Heart left ventricle (tissue), 13 donors: ENCODE data around the gene NCOA1.

ENCODE experiments used
- POLR2A ChIP-seq, 2 donors: fragments of 450-650 bp; IDR thresholded peaks; one replicate each; pipeline ENCODE4 v1.6.1; 2017; ENCODE audit warnings: antibody characterized with exemption in 2 of 2, mild to moderate bottlenecking in 2 of 2, moderate library complexity in 2 of 2
- TF ChIP-seq, protein P1 (sequence below), 12 donors: fragments of 200-600 bp; sonication (generic) in 4 of 12; IDR thresholded peaks; one replicate each; pipeline versions ENCODE4 v1.5.0 to v1.8.0; 2018 to 2022; ENCODE audit warnings: antibody characterized with exemption in 12 of 12, mild to moderate bottlenecking in 5 of 12
- donor health status: ischemic (EF 13 %, LVEDD 7.1; RV severe dilation, severe dysfunction).
- donor health status: DM: no; HTN: yes; CAD: no.
- donor health status: DM: no; HTN: no; CAD: no.
- donor health status: ischemic (EF 25% LVEDD 6.9; RV normal size, moderate dysfunction).
- donor health status: ischemic (EF 25% LVEDD 5.7; RV mildly dilated, moderate dysfunction).
- donor health status: ischemic (EF 35%, LVEDD 5.7; RV mildly dilated, moderate dysfunction).
- donor health status: nonischemic (EF 11% LVEDD 7.7; RV severe dilation, severe dysfunction).
- donor health status: DM: yes; HTN: yes; CAD: no.
- donor health status: PGD.
- donor health status: ischemic (EF 29% LVEDD 5.4; RV normal size, mild dysfunction).
- donor health status: nonischemic (EF 23%, LVEDD 6.1; RV moderate dilation, normal function).

DNA sequence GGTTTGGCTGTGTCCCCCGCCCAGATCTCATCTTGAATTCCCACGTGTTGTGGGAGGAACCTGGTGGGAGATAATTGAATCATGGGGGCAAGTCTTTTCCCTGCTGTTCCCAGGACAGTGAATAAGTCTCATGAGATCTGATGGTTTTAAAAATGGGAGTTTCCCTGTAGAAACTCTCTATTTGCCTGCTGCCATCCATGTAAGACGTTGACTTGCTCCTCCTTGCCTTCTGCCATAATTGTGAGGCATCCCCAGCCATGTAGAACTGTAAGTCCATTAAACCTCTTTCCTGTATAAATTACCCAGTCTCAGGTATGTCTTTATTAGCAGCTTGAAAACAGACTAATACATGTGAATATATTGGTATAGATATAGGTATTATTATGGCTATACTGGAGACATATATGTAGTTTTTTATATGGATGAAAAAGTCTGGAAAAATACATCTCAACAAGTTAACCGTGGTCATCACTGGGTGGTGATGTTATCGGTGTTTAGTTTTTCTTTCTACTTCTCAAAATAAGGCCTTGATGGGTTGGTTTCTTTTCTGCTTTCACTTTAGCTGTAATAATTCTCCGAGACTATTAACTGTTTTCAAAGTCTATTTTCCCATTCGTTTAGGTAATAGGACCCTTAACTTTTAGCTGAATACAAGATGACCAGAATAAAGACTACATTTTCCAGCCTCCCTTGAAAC, 39.1 kb upstream of the NCOA1 start:
- TF ChIP-seq, protein P1, sequence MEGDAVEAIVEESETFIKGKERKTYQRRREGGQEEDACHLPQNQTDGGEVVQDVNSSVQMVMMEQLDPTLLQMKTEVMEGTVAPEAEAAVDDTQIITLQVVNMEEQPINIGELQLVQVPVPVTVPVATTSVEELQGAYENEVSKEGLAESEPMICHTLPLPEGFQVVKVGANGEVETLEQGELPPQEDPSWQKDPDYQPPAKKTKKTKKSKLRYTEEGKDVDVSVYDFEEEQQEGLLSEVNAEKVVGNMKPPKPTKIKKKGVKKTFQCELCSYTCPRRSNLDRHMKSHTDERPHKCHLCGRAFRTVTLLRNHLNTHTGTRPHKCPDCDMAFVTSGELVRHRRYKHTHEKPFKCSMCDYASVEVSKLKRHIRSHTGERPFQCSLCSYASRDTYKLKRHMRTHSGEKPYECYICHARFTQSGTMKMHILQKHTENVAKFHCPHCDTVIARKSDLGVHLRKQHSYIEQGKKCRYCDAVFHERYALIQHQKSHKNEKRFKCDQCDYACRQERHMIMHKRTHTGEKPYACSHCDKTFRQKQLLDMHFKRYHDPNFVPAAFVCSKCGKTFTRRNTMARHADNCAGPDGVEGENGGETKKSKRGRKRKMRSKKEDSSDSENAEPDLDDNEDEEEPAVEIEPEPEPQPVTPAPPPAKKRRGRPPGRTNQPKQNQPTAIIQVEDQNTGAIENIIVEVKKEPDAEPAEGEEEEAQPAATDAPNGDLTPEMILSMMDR (IDR thresholded peaks at IDR 0.05): no peak
- TF ChIP-seq POLR2A (IDR thresholded peaks at IDR 0.05): no peak
